GM12874 (cell line): Measurements from ENCODE around the gene SERINC3.

Source experiments
- CTCF ChIP-seq: IDR thresholded peaks from 2 replicates; pipeline ENCODE4 v1.5.1; 2011; ENCODE audit warnings: low read depth, mild to moderate bottlenecking, control low read depth, low read length, moderate library complexity; ENCODE audit not compliant: insufficient read depth

Gene SERINC3

GRCh38 chr20:44450903-44451450 is 70.9 kb downstream of the SERINC3 start:
- TF ChIP-seq CTCF: no peak

- no peak for TF ChIP-seq CTCF
Observed at GRCh38 chr20:44450281-44450889, 71.5 kb downstream of the SERINC3 start.

GRCh38 chr20:44449864-44450263 is 72.0 kb downstream of the SERINC3 start:
- no peak for TF ChIP-seq CTCF

GRCh38 chr20:44448753-44449546 is 72.9 kb downstream of the SERINC3 start:
- peak; percentile 49 for TF ChIP-seq CTCF

- TF ChIP-seq CTCF: no peak
Observed at GRCh38 chr20:44447827-44448419, 73.9 kb downstream of the SERINC3 start.
